PFSK-1 (cell line): Measurements from ENCODE around the gene RELL1.

Experiments used
- POLR2AphosphoS5 ChIP-seq: IDR thresholded peaks from 2 replicates; pipeline ENCODE4 v1.6.1; 2012; ENCODE audit warnings: low read depth, mild to moderate bottlenecking, control low read depth, low read length, moderate library complexity
- SIN3A ChIP-seq: IDR thresholded peaks from 2 replicates; pipeline ENCODE4 v1.6.1; 2012; ENCODE audit warnings: mild to moderate bottlenecking, low read length, moderate library complexity, borderline replicate concordance; ENCODE audit not compliant: insufficient read depth
- TAF1 ChIP-seq: IDR thresholded peaks from 2 replicates; pipeline ENCODE4 v1.6.1; 2012; ENCODE audit warnings: low read length, control low read depth, borderline replicate concordance; ENCODE audit not compliant: insufficient read depth

DNA sequence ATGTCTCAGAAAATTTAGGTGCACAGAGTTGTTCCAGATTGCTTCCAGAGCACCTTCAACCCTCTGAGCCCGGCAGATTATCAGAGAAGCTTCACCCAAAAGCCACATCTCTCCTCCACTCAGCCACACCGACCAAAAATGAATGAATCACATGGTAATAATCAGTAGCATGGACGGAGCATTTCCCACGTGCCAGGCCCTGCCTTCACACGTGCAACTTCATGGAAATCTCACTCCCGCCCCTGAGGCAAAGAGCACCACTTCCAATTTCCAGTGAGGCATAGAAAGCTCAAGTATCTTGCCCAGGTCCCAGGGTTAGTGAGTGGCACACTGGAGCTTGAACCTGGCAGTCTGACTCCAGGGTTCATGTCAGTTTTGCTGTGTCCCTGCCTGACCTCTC, 56.5 kb downstream of the RELL1 start:
- no peak for TF ChIP-seq POLR2AphosphoS5
- no peak for TF ChIP-seq TAF1
- no peak for TF ChIP-seq SIN3A
